Lower leg skin (tissue), 3 donors: ENCODE results near the gene AGBL1.

Experiments used
- POLR2A ChIP-seq, 2 donors: fragments of 450-650 bp; IDR thresholded peaks; one replicate each; pipeline ENCODE4 v1.6.1; 2016 to 2017; ENCODE audit warnings: antibody characterized with exemption in 2 of 2, mild to moderate bottlenecking in 1 of 2, moderate library complexity in 1 of 2
- TF ChIP-seq, protein P1 (sequence below), 3 donors: fragments of 450-650 bp; IDR thresholded peaks; one replicate each; pipeline ENCODE4 v1.5.1; 2016; ENCODE audit warnings: antibody characterized with exemption in 3 of 3, mild to moderate bottlenecking in 3 of 3, moderate library complexity in 2 of 3

DNA sequence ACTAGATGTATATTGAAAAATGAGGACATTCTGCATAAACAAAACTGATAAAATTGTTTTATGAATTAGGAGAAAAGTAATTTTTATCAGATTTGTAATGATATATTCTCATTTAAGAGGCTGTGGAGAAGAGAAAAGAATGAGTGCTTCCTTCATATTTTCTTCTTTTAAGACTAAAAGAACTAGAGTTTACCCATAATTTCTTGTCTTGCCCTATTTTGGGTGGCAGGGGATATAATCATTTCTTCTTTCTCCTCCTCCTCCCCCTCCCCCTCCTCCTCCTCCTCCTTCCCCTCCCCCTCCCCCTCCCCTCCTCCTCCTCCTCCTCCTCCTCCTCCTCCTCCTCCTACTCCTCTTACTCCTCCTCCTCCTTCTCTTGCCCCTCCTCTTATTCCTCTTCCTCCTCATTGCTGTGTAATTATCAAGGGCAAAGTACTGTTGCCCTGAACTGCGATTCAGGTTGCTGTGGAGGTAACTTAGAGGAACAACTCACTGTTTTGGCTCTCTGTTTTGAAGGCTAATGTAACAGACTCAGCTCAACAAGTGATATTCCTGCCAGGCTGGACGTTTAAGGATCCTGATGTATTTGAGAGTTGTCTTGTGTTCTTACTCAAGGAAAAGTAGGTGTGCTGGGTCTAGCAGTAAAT, 555.4 kb downstream of the AGBL1 start:
- TF ChIP-seq, protein P1, sequence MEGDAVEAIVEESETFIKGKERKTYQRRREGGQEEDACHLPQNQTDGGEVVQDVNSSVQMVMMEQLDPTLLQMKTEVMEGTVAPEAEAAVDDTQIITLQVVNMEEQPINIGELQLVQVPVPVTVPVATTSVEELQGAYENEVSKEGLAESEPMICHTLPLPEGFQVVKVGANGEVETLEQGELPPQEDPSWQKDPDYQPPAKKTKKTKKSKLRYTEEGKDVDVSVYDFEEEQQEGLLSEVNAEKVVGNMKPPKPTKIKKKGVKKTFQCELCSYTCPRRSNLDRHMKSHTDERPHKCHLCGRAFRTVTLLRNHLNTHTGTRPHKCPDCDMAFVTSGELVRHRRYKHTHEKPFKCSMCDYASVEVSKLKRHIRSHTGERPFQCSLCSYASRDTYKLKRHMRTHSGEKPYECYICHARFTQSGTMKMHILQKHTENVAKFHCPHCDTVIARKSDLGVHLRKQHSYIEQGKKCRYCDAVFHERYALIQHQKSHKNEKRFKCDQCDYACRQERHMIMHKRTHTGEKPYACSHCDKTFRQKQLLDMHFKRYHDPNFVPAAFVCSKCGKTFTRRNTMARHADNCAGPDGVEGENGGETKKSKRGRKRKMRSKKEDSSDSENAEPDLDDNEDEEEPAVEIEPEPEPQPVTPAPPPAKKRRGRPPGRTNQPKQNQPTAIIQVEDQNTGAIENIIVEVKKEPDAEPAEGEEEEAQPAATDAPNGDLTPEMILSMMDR (IDR thresholded peaks at IDR 0.05), result no peak
- no peak for TF ChIP-seq POLR2A (IDR thresholded peaks at IDR 0.05)
